Measurements from ENCODE around the gene UQCRH. TPM values are rescaled to one million over a fixed set of nuclear protein-coding genes. Genes with fewer than 3 reads are reported as not detected.

The UQCRH gene
- total and polyA plus RNA-seq, 2 of the 13 experiments (the other 11 are each of a cell fraction or from before 2014, with no cell fraction given), result 548 to 556 TPM

GRCh38 chr1:46301406-46301807 is 2.1 kb upstream of the UQCRH start (continued):
- TF ChIP-seq ZNF407 (CRISPR knock-in tag; IDR thresholded peaks at IDR 0.05; ENCODE audit: not compliant biosample characterization), result no peak
- TF ChIP-seq RXRB (CRISPR knock-in tag; IDR thresholded peaks at IDR 0.05; ENCODE audit: borderline replicate concordance), result no peak
- no peak for TF ChIP-seq ZSCAN12 (CRISPR knock-in tag; IDR thresholded peaks at IDR 0.05)
- no peak for TF ChIP-seq U2AF1 (optimal IDR thresholded peaks at IDR 0.05; ENCODE audit: low read depth, low read length)
- no peak for TF ChIP-seq KDM5B (CRISPR knock-in tag; IDR thresholded peaks at IDR 0.05; ENCODE audit: borderline replicate concordance)
- no peak for TF ChIP-seq ZNF724P (CRISPR knock-in tag; IDR thresholded peaks at IDR 0.05; ENCODE audit: borderline replicate concordance)
- TF ChIP-seq ZBTB20 (CRISPR knock-in tag; IDR thresholded peaks at IDR 0.05; ENCODE audit: borderline replicate concordance, low read depth), result peak; percentile 15; the same call in 1 of the 2 replicates
- no peak for TF ChIP-seq NR1H2 (CRISPR knock-in tag; IDR thresholded peaks at IDR 0.05; ENCODE audit: borderline replicate concordance, low read depth)
- no peak for TF ChIP-seq E2F1 (CRISPR knock-in tag; IDR thresholded peaks at IDR 0.05)
- TF ChIP-seq ZNF441 (CRISPR knock-in tag; IDR thresholded peaks at IDR 0.05; ENCODE audit: borderline replicate concordance), result 0 out of 2 replicates have a peak, but pooled peaks have one; percentile 17
- no peak for TF ChIP-seq HDAC1 (CRISPR knock-in tag; IDR thresholded peaks at IDR 0.05)
- no peak for TF ChIP-seq NONO (IDR thresholded peaks at IDR 0.05)
- TF ChIP-seq NONO (CRISPR knock-in tag; conservative IDR thresholded peaks at IDR 0.05), result no peak
- no peak for TF ChIP-seq ZNF558 (CRISPR knock-in tag; IDR thresholded peaks at IDR 0.05; ENCODE audit: borderline replicate concordance)
- no peak for TF ChIP-seq MBD4 (IDR thresholded peaks at IDR 0.05; ENCODE audit: borderline replicate concordance, low read length)
- TF ChIP-seq ZNF580 (CRISPR knock-in tag; IDR thresholded peaks at IDR 0.05; ENCODE audit: borderline replicate concordance, low read depth), result no peak

Measured in HepG2 (cell line).